ENCODE results near the gene LRP1. TPM values are rescaled to one million over a fixed set of nuclear protein-coding genes. Genes with fewer than 3 reads are reported as not detected.

The LRP1 gene
- total RNA-seq, 1 donor from 2014 or later: 138 TPM

GRCh38 chr12:57212701-57213057 is 84.4 kb downstream of the LRP1 start:
- Mint-ChIP-seq H3K27me3 (peaks cover 35% of the 10 kb centered on the region), H3K27ac (no peak overlapping the region), H3K36me3 (no peaks in the 10 kb centered on the region), H3K4me1 (ENCODE audit: unreplicated experiment) (peaks cover 32% of the 10 kb centered on the region), H3K9me3 (no peaks in the 10 kb centered on the region), H3K4me3 (no peak overlapping the region)
- no peak for DNase-seq (ENCODE audit: extremely low spot score, unreplicated experiment)
- TF ChIP-seq CTCF (conservative IDR thresholded peaks at IDR 0.05): no peak

- Mint-ChIP-seq H3K27ac (peak overlapping the region; percentile 97), H3K27me3 (peaks cover 40% of the 10 kb centered on the region), H3K4me3 (peak overlapping the region; percentile 76), H3K4me1 (ENCODE audit: unreplicated experiment) (peaks cover 32% of the 10 kb centered on the region), H3K36me3 (no peaks in the 10 kb centered on the region), H3K9me3 (no peaks in the 10 kb centered on the region)
- peak; percentile 90 for DNase-seq (ENCODE audit: extremely low spot score, unreplicated experiment)
- peak; percentile 92 for TF ChIP-seq CTCF (conservative IDR thresholded peaks at IDR 0.05)
Measured at GRCh38 chr12:57213058-57213715, 84.9 kb downstream of the LRP1 start.

- H3K27ac Mint-ChIP-seq: peak overlapping the region; percentile 97
- no peaks in the 10 kb centered on the region for H3K36me3 Mint-ChIP-seq
- peaks cover 47% of the 10 kb centered on the region for H3K27me3 Mint-ChIP-seq
- H3K9me3 Mint-ChIP-seq: no peaks in the 10 kb centered on the region
- H3K4me1 Mint-ChIP-seq (ENCODE audit: unreplicated experiment): peaks cover 39% of the 10 kb centered on the region
- no peak for DNase-seq (ENCODE audit: extremely low spot score, unreplicated experiment)
- peak overlapping the region; percentile 76 for H3K4me3 Mint-ChIP-seq
- TF ChIP-seq CTCF (conservative IDR thresholded peaks at IDR 0.05): no peak
Measured at GRCh38 chr12:57213763-57214397, 85.6 kb downstream of the LRP1 start.

- Mint-ChIP-seq H3K27ac (peak overlapping the region; percentile 97), H3K4me3 (peak overlapping the region; percentile 86), H3K36me3 (no peaks in the 10 kb centered on the region), H3K9me3 (no peaks in the 10 kb centered on the region), H3K4me1 (ENCODE audit: unreplicated experiment) (peaks cover 44% of the 10 kb centered on the region), H3K27me3 (peaks cover 52% of the 10 kb centered on the region)
- peak; percentile 85 for TF ChIP-seq CTCF (conservative IDR thresholded peaks at IDR 0.05)
- no peak for DNase-seq (ENCODE audit: extremely low spot score, unreplicated experiment)
Measured at GRCh38 chr12:57214398-57214781, 86.1 kb downstream of the LRP1 start.

- DNase-seq (ENCODE audit: extremely low spot score, unreplicated experiment): no peak
- H3K9me3 Mint-ChIP-seq: no peaks in the 10 kb centered on the region
- H3K36me3 Mint-ChIP-seq: no peaks in the 10 kb centered on the region
- TF ChIP-seq CTCF (conservative IDR thresholded peaks at IDR 0.05): no peak
- H3K27ac Mint-ChIP-seq: peak overlapping the region; percentile 97
- peak overlapping the region; percentile 86 for H3K4me3 Mint-ChIP-seq
- peaks cover 57% of the 10 kb centered on the region for H3K27me3 Mint-ChIP-seq
- H3K4me1 Mint-ChIP-seq (ENCODE audit: unreplicated experiment): peaks cover 50% of the 10 kb centered on the region
Measured at GRCh38 chr12:57215065-57215464, 86.8 kb downstream of the LRP1 start.
